ENCODE data around the gene KRTAP12-3. TPM values are rescaled to one million over a fixed set of nuclear protein-coding genes. Genes with fewer than 3 reads are reported as not detected.

KRTAP12-3 gene
- total RNA-seq, 2 donors from 2014 or later = not detected

- no peak for DNase-seq (ENCODE audit: low spot score)
- 74% methylated on average over 1 of the region's 1 CpG for WGBS
- Histone ChIP-seq H3K27me3 (replicated peaks; ENCODE audit: insufficient read depth) (no peaks in the 10 kb centered on the region), H3K4me1 (replicated peaks) (no peaks in the 10 kb centered on the region), H3K36me3 (no peaks in the 10 kb centered on the region), H3K9me3 (no peaks in the 10 kb centered on the region), H3K4me3 (no peak overlapping the region), H3K27ac (no peak overlapping the region)
- TF ChIP-seq POLR2A (IDR thresholded peaks at IDR 0.05) = no peak
- intact Hi-C loops (cut with DNase I) = no loop called here
Measured at GRCh38 chr21:44667612-44668011, 9.9 kb downstream of the KRTAP12-3 start.

- WGBS = 83% methylated on average over 3 of the region's 3 CpGs
- Histone ChIP-seq H3K27ac (no peak overlapping the region), H3K9me3 (no peaks in the 10 kb centered on the region), H3K4me1 (replicated peaks) (no peaks in the 10 kb centered on the region), H3K27me3 (replicated peaks; ENCODE audit: insufficient read depth) (no peaks in the 10 kb centered on the region), H3K4me3 (no peak overlapping the region), H3K36me3 (no peaks in the 10 kb centered on the region)
- no peak for DNase-seq (ENCODE audit: low spot score)
- intact Hi-C loops (cut with DNase I) = no loop called here
- TF ChIP-seq POLR2AphosphoS5 (IDR thresholded peaks at IDR 0.05) = no peak
- TF ChIP-seq POLR2A (IDR thresholded peaks at IDR 0.05) = no peak
- no peak for TF ChIP-seq CTCF (IDR thresholded peaks at IDR 0.05)
Measured at GRCh38 chr21:44670642-44671432, 13.1 kb downstream of the KRTAP12-3 start.

GRCh38 chr21:44671911-44672310 is 14.2 kb downstream of the KRTAP12-3 start:
- DNase-seq (ENCODE audit: low spot score) = no peak
- no peak for TF ChIP-seq POLR2A (IDR thresholded peaks at IDR 0.05)
- Histone ChIP-seq H3K4me3 (no peak overlapping the region), H3K9me3 (no peaks in the 10 kb centered on the region), H3K27me3 (replicated peaks; ENCODE audit: insufficient read depth) (no peaks in the 10 kb centered on the region), H3K27ac (no peak overlapping the region), H3K36me3 (no peaks in the 10 kb centered on the region), H3K4me1 (replicated peaks) (no peaks in the 10 kb centered on the region)
- WGBS = 100% methylated on average over 1 of the region's 1 CpG
- intact Hi-C loops (cut with DNase I) = no loop called here

GRCh38 chr21:44677881-44678280 is 20.1 kb downstream of the KRTAP12-3 start:
- no peaks in the 10 kb centered on the region for H3K9me3 ChIP-seq
- DNase-seq (ENCODE audit: low spot score) = no peak
- WGBS = 88% methylated on average over 13 of the region's 13 CpGs
- no peak overlapping the region for H3K4me3 ChIP-seq
- no peaks in the 10 kb centered on the region for H3K36me3 ChIP-seq
- H3K27me3 ChIP-seq (replicated peaks; ENCODE audit: insufficient read depth) = no peaks in the 10 kb centered on the region
- intact Hi-C loops (cut with DNase I) = no loop called here
- no peaks in the 10 kb centered on the region for H3K4me1 ChIP-seq (replicated peaks)
- H3K27ac ChIP-seq = no peak overlapping the region
- TF ChIP-seq POLR2A (IDR thresholded peaks at IDR 0.05) = no peak

- TF ChIP-seq CTCF (IDR thresholded peaks at IDR 0.05) (no peak), POLR2AphosphoS5 (IDR thresholded peaks at IDR 0.05) (no peak), POLR2A (IDR thresholded peaks at IDR 0.05) (no peak)
- H3K27ac ChIP-seq = no peak overlapping the region
- DNase-seq (ENCODE audit: low spot score) = no peak
- H3K9me3 ChIP-seq = no peaks in the 10 kb centered on the region
- H3K27me3 ChIP-seq (replicated peaks; ENCODE audit: insufficient read depth) = peaks cover 2% of the 10 kb centered on the region
- no peaks in the 10 kb centered on the region for H3K36me3 ChIP-seq
- no peaks in the 10 kb centered on the region for H3K4me1 ChIP-seq (replicated peaks)
- intact Hi-C loops (cut with DNase I) = no loop called here
- H3K4me3 ChIP-seq = no peak overlapping the region
- WGBS = 71% methylated on average over 11 of the region's 11 CpGs
Measured at GRCh38 chr21:44681152-44681551, 23.4 kb downstream of the KRTAP12-3 start.

- Histone ChIP-seq H3K27ac (no peak within 1 kb of the TSS), H3K36me3 (no peaks in the 10 kb centered on the region), H3K9me3 (no peaks in the 10 kb centered on the region), H3K4me1 (replicated peaks) (no peaks in the 10 kb centered on the region), H3K27me3 (replicated peaks; ENCODE audit: insufficient read depth) (peaks cover 5% of the 10 kb centered on the region), H3K4me3 (no peak within 1 kb of the TSS)
- TF ChIP-seq CTCF (IDR thresholded peaks at IDR 0.05) (no peak), POLR2AphosphoS5 (IDR thresholded peaks at IDR 0.05) (no peak), POLR2A (IDR thresholded peaks at IDR 0.05) (no peak)
- intact Hi-C loops (cut with DNase I) = no loop called here
- 66% methylated on average over 23 of the region's 23 CpGs for WGBS
- no peak for DNase-seq (ENCODE audit: low spot score)
Measured at GRCh38 chr21:44681861-44682579, 24.3 kb downstream of the KRTAP12-3 start, which contains the start of gene KRTAP12-1. Gene KRTAP12-1, minus strand, starts transcription at chr21:44682163. Its CDS starts 40 bp downstream, at chr21:44682123.
